ENCODE data around the gene ADGRG6. TPM values are rescaled to one million over a fixed set of nuclear protein-coding genes. Genes with fewer than 3 reads are reported as not detected.

ADGRG6 gene
- polyA plus RNA-seq, 1 experiment, result 25.4 TPM

GRCh38 chr6:142331601-142332000 is 29.8 kb downstream of the ADGRG6 start:
- TF ChIP-seq CTCF (IDR thresholded peaks at IDR 0.05; ENCODE audit: insufficient read depth, low read depth, low read length), result no peak
- Histone ChIP-seq H3K36me3 (ENCODE audit: control insufficient read depth, insufficient read depth, low read length) (no peaks in the 10 kb centered on the region), H3K4me3 (ENCODE audit: low read depth, low read length) (no peak overlapping the region), H3K27me3 (ENCODE audit: control insufficient read depth, insufficient read depth, low read length) (no peaks in the 10 kb centered on the region)
- DNase-seq (ENCODE audit: low read depth), result no peak
- ChIA-PET CTCF (no interaction called here), POLR2A (no interaction called here)

GRCh38 chr6:142332393-142333098 is 30.7 kb downstream of the ADGRG6 start:
- no peak overlapping the region for H3K4me3 ChIP-seq (ENCODE audit: low read depth, low read length)
- CTCF ChIA-PET, result no interaction called here
- no peaks in the 10 kb centered on the region for H3K36me3 ChIP-seq (ENCODE audit: control insufficient read depth, insufficient read depth, low read length)
- no peak for TF ChIP-seq CTCF (IDR thresholded peaks at IDR 0.05; ENCODE audit: insufficient read depth, low read depth, low read length)
- DNase-seq (ENCODE audit: low read depth), result no peak
- no peaks in the 10 kb centered on the region for H3K27me3 ChIP-seq (ENCODE audit: control insufficient read depth, insufficient read depth, low read length)
- POLR2A ChIA-PET, result no interaction called here

- no peaks in the 10 kb centered on the region for H3K36me3 ChIP-seq (ENCODE audit: control insufficient read depth, insufficient read depth, low read length)
- no peak for TF ChIP-seq CTCF (IDR thresholded peaks at IDR 0.05; ENCODE audit: insufficient read depth, low read depth, low read length)
- no peak overlapping the region for H3K4me3 ChIP-seq (ENCODE audit: low read depth, low read length)
- H3K27me3 ChIP-seq (ENCODE audit: control insufficient read depth, insufficient read depth, low read length), result no peaks in the 10 kb centered on the region
- ChIA-PET POLR2A (no interaction called here), CTCF (interaction anchor here (0.6 kb wide), 1 partner anchor 177 kb away, joined by 3 read pairs; no protein-coding TSS in a partner anchor)
- DNase-seq (ENCODE audit: low read depth), result no peak
Measured at GRCh38 chr6:142333431-142333830, 31.6 kb downstream of the ADGRG6 start.

GRCh38 chr6:142334294-142334693 is 32.5 kb downstream of the ADGRG6 start:
- CTCF ChIA-PET, result interaction anchor here (1.2 kb wide), 1 partner anchor 11 kb away, joined by 4 read pairs; no protein-coding TSS in a partner anchor
- no peaks in the 10 kb centered on the region for H3K36me3 ChIP-seq (ENCODE audit: control insufficient read depth, insufficient read depth, low read length)
- TF ChIP-seq CTCF (IDR thresholded peaks at IDR 0.05; ENCODE audit: insufficient read depth, low read depth, low read length), result no peak
- H3K27me3 ChIP-seq (ENCODE audit: control insufficient read depth, insufficient read depth, low read length), result no peaks in the 10 kb centered on the region
- POLR2A ChIA-PET, result no interaction called here
- H3K4me3 ChIP-seq (ENCODE audit: low read depth, low read length), result no peak overlapping the region
- no peak for DNase-seq (ENCODE audit: low read depth)

GRCh38 chr6:142335415-142335814 is 33.6 kb downstream of the ADGRG6 start:
- no peak for TF ChIP-seq CTCF (IDR thresholded peaks at IDR 0.05; ENCODE audit: insufficient read depth, low read depth, low read length)
- H3K4me3 ChIP-seq (ENCODE audit: low read depth, low read length), result no peak overlapping the region
- H3K36me3 ChIP-seq (ENCODE audit: control insufficient read depth, insufficient read depth, low read length), result no peaks in the 10 kb centered on the region
- no peaks in the 10 kb centered on the region for H3K27me3 ChIP-seq (ENCODE audit: control insufficient read depth, insufficient read depth, low read length)
- no peak for DNase-seq (ENCODE audit: low read depth)
- ChIA-PET CTCF (interaction anchor here (1.2 kb wide), 1 partner anchor 10 kb away, joined by 4 read pairs; no protein-coding TSS in a partner anchor), POLR2A (no interaction called here)

All from BJ (cell line).